Lung microvascular endothelial cell (primary cell): ENCODE data around the gene CACNB4. TPM values are rescaled to one million over a fixed set of nuclear protein-coding genes. Genes with fewer than 3 reads are reported as not detected.
"Not testable (repeated sequence)": the region's sequence is repeated elsewhere in the genome, so short reads cannot be mapped to it uniquely, and the experiment has no call there.

Source experiments
- DNase-seq, 2 donors: peaks; one replicate each; pipeline versions ENCODE4 v3.0.0 to v3.0.0-alpha.2; 2010; ENCODE audit warnings: low read depth in 2 of 2
- total RNA-seq: library from RNA; depleted of rRNA; stranded (reverse); fragments of >200 nt; gene quantifications from 2 replicates; pipeline ENCODE4 v1.2.1, GENCODE V29; 2014

Gene CACNB4
- total RNA-seq, 1 donor from 2014 or later = under 0.01 TPM

DNA sequence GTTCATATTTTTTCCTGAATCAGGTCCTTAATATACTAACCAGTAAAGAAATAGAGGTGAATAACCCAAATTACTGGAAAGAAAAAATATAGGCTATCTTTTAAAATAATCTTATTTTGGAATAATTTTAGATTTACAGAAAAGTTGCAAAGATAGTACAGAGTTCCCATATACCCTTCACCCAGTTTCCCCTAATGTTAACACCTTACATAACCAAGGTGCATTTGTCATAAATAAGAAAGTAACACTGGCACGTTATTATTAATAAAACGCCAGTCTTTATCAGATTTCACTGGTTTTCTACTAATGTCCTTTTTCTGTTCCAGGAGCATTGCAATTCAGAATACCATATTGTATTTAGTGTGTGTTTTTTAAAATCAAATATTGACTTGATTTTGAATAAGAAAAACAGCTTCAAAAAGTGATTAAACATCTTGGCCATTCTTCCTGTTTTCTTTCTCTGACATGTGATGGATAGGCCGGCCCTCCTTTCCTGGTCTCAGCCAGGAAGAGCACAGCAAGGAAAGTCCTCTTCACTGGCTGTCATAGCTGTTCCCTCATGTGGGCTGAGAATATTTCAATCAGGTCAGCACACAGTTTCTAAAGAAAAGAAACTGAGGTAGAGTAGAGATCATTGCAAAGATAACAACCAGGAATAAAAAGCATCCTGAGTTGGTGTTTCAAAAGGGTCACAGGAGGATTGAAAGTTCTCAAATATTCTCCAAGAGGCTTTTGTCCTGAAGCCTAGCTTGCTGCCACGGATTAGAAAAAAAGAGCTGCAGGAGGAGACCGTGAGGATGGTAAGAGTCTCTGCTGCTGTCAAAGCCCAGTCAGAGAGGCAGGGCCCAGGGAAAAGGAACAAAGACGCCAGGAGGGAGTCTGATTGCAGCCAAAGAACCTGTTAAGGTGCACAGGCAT lies 191.3 kb downstream of the CACNB4 start:
- peak; percentile 11 to 14 for DNase-seq

DNA sequence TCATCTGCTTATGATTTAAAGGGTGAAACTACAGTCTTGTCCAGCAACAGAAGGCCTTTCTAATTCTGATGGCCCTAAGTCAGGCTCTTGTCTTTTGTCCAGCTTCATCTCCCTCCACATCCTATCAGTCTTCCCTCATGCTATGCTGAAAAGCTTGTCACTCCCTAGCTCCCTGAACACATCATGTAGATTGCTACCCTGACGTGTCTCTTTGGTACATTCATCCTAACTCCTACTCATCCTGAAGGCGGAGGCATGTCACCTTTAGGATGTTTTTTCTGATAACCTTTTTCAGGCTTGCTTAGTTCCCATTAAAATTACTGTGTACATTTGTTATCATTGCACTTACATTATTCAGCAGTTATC lies 192.2 kb downstream of the CACNB4 start:
- no peak for DNase-seq

DNA sequence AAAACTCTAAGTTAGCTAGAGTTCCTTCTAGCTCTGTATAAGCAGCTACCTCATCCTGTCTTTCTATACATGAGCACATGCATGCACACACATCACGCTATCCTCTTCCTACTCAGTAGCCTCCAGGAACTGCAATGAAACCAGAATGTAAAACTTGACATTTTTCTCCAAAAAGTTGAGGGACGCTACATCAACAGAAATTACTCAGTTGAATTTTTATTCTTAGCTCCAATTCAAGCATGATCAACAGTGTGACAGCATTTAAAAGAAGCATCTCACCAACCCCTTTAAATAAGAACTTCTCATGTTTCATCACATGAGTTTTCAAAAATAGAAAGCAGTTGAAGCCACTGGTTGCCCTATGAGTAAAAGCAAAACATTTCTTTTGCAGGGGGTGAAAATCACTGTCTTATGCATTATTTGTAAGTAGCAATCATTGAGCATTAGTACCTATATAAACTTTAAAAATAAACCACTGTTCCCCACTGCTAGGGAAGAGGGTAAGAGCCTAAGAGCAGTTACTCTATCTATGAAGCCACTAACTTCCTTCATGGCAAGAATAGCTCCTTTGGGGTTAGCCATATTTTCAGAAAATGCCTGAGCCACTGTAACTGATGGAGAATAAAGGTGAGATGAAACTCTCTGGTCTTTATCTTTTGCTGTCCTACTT lies 192.7 kb downstream of the CACNB4 start:
- DNase-seq = no peak

DNA sequence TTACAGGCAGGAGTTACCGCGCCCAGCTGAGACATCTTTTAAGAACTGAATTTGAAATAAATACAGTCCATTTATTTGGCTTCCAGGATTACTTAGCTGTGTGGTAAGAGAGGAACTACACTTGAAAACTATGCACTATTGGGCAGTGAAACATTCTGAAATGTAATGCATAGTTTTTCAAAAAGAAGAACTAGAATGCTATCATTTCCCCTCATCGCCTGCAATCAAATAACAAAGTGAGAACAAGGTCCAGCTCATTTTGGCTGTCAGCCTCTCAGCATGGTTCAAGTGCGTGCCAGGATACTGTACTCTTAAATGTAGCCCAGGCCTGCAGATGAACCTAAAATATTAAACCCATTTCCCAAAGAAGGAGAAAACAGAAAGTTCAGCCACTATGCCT lies 194.0 kb downstream of the CACNB4 start:
- no peak for DNase-seq

DNA sequence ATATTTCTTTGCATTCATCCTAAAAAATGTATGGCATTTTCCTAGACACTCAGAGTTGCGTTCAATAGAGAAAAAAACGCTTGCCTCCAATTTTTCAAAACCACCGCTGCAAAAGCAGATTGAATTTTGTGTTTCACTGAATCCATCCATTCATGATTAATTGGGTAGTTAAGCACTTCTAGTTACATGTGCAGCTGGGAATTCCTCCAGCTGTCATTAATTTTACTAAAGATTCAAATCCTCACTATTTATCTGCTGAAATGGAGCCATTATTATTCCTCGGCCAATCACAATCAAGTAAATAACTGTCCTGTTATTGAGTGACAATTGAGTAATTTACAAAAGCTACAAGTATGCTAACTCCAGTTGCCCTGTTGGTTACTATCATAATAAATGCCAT lies 194.8 kb downstream of the CACNB4 start:
- DNase-seq = no peak

DNA sequence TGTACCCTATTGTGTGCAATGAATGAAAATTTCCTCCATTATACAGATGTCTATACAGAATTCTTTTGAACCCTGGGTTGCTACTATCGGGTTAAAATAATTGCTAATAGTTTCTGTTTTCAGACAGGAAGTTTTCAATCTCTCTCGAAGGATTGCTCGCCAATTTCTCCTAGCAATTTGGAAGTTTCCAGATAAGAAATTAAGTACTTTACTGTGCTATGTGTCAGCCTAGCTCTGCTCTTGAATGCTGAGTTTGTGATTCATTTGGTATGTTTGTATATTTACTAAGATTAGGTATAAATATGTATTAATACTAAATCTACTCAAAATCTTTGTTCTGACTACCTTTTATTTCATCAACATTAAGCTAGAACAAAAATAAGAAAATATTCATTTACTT lies 196.0 kb downstream of the CACNB4 start:
- DNase-seq = no peak

DNA sequence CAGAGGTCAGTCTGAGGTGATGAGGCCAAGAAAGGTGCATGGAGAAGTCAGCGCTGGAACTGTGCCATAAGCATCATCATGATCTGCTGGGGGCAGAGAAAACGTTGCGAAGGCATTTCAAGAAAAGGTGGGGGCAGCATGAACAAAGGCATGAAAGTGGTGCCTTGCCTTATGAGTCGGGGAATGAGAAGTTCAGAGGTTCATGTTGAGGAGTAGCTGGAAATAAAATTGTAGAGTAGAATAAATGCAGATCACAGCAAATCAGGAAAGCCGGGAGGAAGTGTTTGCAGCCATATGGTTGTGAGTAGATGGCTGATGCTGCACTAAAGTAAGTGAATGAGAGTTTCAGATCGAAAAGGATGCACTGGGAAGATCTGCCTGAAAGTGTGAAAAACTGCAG lies 198.5 kb downstream of the CACNB4 start:
- DNase-seq = no peak

DNA sequence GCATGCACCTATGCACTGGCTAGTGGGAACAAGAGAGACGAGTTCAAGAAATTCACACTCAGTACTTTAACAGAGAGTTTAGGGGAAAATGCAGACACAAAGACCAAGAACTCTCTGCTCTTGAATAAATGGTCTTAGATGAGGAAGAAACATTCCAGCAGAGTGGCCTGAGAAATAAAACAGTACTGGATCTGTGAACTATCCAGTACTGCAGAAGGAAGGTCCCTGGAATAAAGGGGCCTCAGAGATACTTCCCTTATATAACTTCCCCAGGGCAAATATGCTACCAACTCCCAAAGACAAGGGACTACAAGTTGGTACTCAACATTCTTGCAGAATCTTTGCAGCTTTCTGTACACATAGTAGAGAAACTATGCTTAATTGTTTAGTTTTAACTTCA lies 199.7 kb downstream of the CACNB4 start:
- DNase-seq = no peak

DNA sequence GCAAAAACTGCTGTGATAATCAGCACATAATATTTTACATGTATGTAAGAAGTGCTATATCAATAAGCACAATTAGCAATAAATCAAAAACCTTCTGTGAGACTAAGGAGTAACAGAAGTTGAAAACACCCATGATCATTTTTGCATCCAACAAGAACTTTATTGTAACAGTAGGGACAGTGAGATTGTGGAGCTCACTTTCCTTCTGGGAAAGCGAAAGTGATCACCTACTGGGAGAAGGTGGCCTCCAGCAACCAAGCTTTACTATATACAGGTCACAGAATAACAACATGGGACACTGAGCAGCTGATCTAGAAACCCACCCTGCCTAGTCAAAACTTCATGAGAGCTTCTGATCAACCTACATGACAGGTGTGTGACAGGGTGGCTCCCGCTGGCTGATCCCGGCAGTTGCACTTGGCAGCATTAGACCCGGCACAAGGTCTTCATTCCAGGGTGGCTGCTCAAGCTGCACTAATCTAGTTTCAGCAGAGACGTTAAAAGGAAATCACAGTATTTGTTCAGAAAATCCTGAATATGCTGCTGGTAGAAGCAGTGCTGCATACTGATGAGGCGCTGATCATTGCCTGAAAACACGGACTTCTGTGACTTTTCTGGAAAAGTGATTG lies 207.2 kb downstream of the CACNB4 start:
- peak in 1 of 2 donors; percentile 10 for DNase-seq

DNA sequence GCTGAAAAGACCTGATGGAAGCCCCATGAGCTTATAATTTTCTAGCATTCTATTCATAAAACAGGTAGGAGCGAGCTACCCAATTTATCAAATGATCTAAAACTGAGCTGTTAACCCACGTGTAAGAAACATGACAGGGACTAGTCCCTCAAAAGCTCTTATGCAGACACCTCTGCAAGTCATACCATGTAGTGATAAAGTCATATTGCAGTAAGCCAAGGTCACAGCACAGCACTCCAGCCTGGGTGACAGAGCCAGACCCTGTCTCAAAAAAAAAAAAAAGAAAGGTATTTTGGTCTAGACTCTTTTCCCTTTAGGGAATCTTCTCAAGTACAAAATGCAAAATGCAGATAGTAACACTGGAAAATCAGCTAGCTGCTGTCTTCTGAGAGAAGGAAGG lies 211.7 kb downstream of the CACNB4 start:
- DNase-seq = no peak

DNA sequence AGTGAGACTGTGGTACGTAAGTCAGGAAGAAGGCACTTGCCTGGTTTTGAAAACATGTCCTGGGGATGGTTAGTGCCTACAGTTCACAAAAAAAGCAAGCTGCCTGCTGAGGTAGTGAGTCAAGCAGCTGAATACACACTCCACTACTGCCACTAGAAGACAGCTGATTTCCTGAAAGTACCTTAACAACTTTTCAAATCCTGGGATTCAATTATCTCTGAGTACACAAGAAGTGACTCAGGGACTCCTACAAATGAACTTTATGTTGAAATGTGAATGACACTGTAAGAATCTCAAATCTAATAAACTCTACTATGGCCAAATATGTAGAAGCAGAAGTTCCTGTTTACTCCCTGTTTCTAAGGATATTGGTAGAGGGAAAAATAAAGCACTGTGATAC lies 212.6 kb downstream of the CACNB4 start:
- peak in 1 of 2 donors; percentile 36 for DNase-seq

DNA sequence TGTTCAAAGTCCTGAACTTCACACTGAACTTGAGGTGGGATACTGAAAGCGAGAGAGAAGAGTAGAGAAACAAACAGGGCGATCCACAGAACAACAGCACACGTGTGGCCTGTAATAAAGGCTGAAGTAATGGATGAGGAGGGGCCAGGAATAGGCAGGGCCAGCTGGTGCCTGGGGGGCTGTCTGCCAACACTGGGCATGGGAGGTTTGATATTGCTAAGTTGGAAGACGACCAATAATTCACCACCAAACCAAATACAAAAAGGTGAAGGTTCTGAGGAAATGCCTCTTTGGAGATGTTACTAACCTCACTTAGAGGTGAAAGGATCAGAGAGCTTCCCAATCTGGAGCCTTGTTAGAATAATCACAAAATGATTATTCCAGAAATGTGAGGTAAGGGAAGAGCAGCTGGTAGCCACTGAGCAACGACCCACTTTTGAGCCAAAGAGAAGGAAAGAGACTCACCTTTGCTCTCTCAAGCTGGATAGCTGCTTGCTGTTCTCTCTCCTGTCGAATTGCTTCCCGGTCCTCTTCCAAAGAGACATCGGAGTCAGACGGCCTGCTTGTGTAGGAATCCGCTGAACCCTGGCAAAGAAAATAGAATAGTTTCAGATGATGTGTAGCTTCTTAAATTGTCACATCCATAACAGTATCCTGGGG lies 215.9 kb downstream of the CACNB4 start:
- DNase-seq = no peak

DNA sequence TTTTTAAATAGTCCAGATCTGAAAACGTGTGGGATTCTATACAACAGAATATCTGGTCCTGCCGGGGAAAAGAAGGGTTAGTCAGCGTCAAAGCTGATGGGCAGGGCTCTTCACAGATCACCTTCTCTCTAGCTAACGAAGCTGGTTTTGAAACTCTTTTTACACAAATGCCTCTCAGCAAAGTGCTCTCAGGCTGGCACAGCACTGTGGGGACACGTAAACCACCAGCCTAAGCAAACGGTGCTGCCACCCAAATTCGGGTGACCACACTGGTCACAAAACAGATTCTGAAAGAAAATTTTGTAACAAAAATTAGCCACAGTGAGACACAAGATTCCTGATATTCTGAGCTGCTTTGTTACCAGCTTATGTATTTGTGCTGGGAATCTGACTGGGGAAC lies 217.5 kb downstream of the CACNB4 start:
- no peak for DNase-seq

DNA sequence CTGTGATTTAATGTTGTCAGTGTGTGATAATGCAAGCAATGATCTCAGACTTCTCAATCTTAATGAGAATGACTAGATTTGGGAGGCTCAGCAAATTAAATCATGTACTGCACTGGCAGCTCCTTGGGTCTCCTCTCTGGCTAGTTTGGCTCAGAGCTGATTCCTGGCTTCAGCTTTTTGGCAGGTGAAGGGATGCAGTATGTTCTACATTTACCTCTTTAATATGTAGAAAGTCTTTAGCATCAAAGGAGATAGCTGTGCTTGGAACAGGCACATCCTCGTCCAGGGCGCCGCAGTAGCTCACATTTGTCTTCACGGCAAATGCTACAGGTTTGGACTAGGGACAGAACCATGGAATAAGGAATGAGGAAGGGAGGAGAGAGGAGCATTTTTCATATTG lies 218.3 kb downstream of the CACNB4 start:
- no peak for DNase-seq

DNA sequence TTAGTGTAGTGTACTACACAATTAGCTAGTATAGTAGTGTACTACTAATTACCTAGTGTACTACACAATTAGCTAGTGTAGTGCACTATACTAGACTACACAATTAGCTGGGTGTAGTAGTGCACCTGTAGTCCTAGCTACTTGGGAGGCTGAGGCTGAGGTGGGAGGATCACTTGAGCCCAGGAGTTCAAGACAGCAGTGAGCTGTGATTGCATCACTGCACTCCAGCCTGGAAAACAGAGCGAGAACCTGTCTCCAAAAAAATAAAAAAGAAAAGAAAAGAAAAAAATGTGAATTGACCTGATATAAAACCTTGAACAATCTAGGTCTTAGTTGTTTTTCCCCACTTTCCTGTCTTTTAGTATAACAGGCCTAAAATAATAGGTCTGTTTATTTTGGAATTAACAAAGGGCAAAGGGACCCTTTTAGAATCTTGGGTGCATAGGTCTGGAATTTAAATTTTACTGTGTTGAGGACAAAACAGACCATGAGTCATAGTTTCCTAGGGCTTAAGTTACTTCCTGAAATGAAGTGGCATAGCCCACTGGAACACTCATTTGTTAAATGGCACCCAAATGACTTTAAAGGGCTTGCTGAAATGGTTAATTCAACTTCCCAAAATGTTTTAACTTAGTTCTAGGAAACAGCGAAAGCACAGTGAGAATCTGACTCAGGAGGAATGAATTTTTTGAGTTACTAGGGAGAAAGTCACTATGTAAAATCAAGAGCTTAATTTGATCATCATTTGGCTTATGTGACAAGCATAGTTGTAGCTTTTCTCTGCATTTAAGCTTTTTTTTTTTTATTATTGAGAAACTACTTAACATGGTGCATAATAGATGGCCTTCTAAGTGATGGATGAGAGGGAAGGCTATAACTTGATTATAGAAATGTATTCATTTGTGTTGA lies 219.9 kb downstream of the CACNB4 start:
- peak; percentile 54 to 90 for DNase-seq

DNA sequence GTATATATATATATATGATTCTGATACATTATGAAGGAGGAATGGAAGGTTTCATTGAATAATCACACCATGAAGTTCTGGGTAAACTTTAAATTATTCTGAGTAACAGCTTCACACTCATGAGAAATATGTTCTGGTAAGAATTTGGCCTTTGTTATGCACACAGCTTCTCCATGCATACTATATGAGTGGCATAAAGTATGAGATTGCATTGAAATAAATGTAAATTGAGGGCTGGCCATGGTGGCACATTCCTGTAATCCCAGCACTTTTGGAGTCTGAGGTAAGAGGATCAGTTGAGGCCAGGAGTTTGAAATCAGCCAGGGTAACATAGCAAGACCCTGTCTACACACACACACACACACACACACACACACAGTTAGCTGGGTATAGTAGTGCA lies 220.6 kb downstream of the CACNB4 start:
- DNase-seq = peak in 1 of 2 donors; percentile 17

DNA sequence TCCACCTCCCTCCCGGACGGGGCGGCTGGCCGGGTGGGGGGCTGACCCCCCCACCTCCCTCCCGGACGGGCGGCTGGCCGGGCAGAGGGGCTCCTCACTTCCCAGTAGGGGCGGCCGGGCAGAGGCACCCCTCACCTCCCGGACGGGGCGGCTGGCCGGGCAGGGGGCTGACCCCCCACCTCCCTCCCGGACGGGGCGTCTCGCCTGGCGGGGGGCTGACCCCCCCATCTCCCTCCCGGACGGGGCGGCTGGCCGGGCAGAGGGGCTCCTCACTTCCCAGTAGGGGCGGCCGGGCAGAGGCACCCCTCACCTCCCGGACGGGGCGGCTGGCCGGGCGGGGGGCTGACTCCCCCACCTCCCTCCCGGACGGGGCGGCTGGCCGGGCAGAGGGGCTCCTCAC lies 223.2 kb downstream of the CACNB4 start:
- not testable (repeated sequence) for DNase-seq

DNA sequence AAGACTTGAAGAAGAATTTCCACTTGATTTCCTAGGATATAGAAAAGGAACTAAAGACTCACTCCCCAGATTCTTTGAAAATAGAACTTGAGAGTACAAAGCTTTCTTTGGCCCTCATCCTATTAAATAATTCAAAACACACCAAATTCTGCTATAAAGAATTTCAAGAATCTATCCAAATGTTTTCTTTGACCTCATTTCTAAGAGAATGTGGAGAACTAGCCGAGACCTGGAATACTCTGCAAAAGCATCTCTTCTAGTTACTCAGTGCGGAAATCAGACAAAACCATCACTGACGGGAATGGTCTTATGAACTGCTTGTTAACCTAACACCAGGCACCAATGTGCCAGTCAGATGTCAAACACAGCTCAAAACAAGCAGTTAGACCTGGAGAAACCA lies 226.4 kb downstream of the CACNB4 start:
- DNase-seq = no peak

DNA sequence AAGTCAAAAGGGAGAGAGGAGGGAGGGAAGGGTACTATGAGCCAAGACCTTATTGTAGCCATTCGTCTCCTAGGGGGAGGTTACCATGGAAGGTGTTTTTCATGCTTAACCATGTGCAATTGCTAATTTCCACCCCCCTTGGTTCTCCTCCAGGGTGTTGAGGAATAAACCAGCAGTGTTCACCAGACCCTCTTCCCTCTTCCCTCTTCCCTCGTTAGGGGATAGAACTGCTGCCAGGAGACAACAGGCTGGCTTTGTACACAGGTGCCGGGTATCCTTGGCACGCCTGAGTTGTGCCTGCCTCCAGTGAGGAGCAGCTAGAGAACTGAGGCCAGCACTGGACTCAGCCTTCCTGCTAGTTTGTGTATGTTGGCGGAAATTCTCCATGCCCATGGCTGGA lies 229.6 kb downstream of the CACNB4 start:
- DNase-seq = no peak

DNA sequence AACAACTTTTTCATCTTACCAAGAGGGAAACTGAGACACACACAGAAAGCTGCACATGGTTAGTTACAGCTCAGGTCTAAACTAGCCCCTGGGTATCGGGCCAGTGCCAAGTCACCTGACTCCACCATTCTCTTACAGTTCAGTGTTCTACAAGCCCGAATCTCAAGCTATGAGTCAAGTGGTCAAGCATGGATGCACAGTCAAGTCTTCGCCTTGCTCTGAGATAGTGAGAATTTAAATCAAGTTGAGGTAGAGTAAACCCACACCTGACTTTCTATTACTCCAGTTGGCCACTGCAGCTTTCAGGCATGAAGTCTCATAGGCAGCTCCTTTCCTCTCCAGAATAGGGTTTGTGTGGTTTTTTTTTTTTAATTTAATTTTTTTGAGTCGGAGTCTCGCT lies 236.1 kb downstream of the CACNB4 start:
- DNase-seq = no peak

DNA sequence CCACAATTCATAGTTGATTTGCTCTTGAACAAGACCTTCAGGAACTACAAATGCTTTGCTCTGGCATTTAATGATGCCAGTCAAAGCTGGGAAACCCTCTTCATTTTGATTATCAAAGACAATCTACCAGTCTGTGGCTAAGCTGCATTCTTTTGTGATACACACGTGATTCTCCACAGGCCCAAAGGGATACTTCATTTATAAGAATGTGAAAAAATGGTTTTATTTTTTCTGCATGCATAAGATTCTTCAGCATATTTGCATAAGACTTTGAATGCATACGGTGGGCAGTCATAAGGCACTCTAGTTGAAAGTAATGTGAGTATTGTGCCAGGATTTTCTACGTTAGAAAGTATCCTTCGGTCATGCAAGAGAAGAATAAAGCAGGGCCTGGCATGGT lies 237.7 kb downstream of the CACNB4 start:
- no peak for DNase-seq
